Cortex of kidney (tissue), 1 donor: ENCODE data around the gene IFI30.

Experiments
- DNase-seq: peaks from one replicate; lab custom pipeline; 2025; lab: John Stamatoyannopoulos, UW

IFI30 gene

DNA sequence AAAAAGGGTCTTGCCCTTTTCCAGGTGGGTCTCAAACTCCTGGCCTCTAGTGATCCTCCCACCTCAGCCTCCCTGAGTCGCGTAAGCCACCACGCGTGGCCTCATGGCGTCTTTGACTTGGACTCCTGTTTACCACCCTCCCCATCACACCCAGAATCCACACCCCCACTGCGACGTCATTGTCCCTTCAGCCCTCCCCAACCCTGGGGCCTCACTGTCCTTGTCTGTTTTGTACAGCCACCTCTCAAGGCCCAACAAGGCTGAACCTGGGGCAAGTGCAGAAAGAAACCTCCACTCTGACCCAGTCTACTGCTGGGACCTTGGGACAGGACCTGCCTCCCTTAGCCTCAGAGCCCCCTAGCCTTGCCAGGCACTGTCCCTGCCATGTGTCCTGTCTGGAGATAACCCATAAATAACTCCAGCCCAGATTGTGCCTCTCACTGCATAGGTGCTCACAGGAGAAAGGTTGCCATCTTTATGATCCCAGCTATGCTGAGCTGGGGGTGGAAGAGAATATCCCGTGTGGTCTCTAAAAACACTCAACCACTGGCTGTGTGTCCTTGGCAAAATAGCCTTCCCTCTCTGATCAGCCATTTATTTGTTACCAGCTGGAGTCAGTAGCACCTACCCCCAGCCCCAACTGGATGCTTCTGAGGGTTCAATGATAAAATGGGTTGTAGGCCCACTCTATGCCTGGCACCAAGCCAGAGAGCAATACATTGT is 1.8 kb upstream of the IFI30 start:
- no peak for DNase-seq

GRCh38 chr19:18172331-18173053 is 1.1 kb upstream of the IFI30 start:
- DNase-seq, result no peak

GRCh38 chr19:18173054-18173571 is 500 bp upstream of the IFI30 start:
- DNase-seq, result no peak

DNA sequence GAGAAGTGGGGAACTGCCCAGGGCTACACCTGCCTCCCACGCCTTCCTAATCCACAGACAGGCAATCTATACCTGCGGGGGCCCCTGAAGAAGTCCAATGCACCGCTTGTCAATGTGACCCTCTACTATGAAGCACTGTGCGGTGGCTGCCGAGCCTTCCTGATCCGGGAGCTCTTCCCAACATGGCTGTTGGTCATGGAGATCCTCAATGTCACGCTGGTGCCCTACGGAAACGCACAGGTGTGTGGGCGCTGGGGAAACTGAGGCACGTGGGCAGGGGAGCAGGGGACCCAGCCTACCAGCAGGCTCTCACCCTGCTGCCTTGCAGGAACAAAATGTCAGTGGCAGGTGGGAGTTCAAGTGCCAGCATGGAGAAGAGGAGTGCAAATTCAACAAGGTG is 1.4 kb downstream of the IFI30 start:
- no peak for DNase-seq

GRCh38 chr19:18176367-18177310 is 3.0 kb downstream of the IFI30 start:
- DNase-seq, result no peak

DNA sequence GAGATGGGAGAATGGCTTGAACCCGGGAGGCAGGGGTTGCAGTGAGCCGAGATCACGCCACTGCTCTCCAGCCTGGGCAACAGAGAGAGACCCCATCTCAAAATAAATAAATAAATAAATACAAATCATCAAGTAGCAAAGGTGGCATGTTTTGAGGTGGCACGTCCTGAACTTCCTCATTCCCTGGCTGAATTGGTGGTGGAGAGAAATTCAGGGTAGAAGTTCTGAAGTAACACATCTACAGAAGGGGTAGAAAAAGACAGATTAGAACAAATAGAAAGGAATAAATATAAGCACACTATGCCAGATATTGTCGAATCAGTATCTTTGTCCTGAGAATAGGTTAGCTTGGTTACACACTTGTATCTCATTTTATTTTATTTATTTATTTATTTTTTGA is 6.3 kb downstream of the IFI30 start:
- DNase-seq, result no peak

DNA sequence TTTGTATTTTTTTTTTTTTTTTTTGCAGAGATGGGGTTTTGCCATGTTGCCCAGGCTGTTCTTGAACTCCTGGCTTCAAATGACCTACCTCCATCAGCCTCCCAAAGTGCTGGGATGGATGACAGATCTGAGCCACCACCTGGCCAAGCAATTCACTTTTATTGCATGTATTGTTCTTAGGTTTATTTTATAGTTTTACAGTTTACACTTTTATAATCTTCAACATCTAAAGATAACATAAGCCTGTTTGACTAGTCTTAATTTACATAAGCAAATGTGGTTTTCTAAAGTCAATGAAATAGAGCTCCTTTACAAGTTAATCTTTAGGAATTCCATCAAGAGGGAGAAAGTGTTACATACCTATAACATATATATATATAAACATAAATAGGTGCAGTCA is 9.9 kb downstream of the IFI30 start:
- DNase-seq, result no peak

DNA sequence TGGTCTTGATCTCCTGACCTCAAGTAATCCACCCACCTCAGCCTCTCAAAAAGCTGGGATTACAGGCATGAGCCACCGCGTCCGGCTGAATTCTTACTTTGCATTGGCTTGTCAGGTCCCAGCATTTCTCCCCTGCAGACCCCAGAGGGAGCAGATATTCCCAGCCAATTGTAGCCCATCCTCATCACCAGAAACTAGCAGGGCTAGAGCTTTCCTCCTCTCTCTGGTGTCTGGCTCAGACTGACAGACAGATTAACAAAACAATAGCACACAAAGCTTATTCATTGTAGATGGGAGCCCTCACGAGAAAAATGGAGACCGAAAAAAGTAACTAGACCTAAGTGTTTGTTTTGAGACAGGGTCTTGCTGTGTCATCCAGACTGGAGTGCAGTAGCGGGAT is 11.9 kb downstream of the IFI30 start:
- DNase-seq, result no peak

- no peak for DNase-seq
These were observed 16.7 kb downstream of the IFI30 start for GRCh38 chr19:18190278-18190677.

GRCh38 chr19:18191640-18192062 is 18.0 kb downstream of the IFI30 start:
- DNase-seq, result no peak

- peak; percentile 100 for DNase-seq
These were observed 19.2 kb downstream of the IFI30 start, which contains the start of gene MPV17L2 for GRCh38 chr19:18192673-18193387. Gene MPV17L2 (plus strand): TSS chr19:18193218. CDS start chr19:18193282, 64 bp downstream.

DNA sequence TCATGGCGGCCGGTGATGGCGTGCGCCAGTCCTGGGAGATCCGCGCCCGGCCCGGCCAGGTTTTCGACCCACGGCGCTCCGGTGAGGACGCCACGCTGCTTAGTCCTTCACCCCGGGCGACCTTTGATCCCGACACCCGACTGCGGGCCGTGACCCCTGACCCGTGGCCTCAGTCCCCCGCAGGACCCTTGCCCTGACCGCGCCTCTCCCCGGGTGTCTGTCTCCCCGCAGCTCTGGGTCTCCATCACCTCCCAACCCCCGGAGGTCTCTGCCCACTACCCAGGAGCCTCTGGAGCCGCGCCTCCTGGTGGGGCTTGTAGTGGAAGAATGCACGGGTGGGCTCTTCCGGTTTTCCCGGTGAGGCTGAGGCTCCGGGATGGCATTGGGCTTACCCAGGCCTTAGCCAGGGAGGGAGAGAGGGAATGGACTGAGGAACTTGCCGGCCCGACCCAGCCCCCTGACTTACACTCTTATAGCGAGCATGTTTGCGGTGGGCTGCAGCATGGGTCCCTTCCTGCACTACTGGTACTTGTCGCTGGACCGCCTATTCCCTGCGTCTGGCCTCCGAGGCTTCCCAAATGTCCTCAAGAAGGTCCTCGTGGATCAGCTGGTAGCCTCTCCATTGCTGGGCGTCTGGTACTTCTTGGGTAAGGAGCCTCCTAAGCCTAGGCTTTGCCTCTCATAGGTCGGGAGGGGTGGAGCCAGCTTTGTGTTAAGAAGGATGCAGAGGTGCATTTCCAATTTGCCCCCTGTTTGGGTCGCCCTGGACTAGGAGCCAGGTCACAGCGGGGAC is 20.0 kb downstream of the IFI30 start:
- no peak for DNase-seq

- no peak for DNase-seq
These were observed 20.5 kb downstream of the IFI30 start for GRCh38 chr19:18194181-18194530.

GRCh38 chr19:18194554-18195238 is 21.1 kb downstream of the IFI30 start:
- DNase-seq, result no peak

DNA sequence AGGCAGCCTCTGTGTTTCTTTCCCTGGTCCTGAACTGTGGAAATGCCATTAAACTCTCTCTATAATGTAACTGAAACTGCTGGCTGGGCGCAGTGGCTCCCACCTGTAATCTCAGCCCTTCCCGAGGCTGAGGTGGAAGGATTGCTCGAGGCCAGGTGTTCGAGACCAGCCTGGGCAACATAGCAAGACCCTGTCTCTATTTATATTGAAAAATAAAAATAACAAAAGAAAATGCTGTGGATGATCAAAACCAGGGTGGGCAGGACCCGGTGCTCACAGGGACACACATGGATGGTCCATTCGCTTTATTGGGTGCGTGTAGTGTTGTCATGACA is 22.9 kb downstream of the IFI30 start:
- no peak for DNase-seq

GRCh38 chr19:18197306-18197705 is 23.7 kb downstream of the IFI30 start:
- DNase-seq, result no peak

DNA sequence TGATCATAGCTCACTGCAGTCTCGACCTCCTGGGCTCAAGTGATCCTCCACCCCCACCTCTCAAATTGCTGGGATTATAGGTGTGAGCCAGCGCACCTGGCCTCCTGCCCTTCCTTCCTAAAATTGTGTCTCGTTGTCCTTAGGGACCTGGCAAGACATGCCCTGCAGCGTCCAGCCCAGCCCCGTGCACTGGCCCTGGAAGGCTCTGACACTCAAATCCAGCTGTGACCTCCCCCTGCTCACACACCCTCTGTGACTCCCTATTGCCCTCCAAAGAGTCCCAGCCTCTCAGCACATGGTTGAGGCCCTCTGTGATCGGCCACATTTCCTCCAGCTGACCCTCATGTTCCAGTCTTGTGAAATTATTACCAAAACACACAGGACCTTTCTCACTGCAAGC is 24.3 kb downstream of the IFI30 start:
- no peak for DNase-seq

DNA sequence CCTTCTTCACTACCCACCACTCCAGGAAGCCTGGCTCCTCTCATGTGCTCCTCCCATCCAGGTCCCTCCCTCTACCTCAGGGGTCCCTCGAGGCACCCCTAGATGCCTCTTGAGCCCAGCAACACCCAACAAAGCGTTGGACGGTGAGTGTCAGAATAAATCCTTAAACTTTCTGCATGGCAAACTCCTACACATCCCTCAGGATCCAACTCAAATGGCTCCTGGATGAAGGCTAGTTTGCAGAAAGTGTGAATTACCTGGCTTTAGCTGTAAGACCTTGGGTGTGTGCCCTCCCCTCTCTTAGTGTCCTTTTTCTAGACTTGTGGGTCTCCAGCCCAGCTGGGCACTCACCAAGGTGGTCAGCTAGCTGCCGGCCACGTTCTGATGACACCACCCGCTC is 24.8 kb downstream of the IFI30 start:
- no peak for DNase-seq

GRCh38 chr19:18202397-18202777 is 28.8 kb downstream of the IFI30 start:
- no peak for DNase-seq

- no peak for DNase-seq
These were observed 29.3 kb downstream of the IFI30 start for GRCh38 chr19:18202778-18203407.
